Mesenchymal stem cell (in vitro differentiated cells and primary cell): ENCODE measurements around the gene RNLS.

Experiments
- DNase-seq: peaks from one replicate; pipeline ENCODE4 v3.0.0-alpha.2; 2013
- H2AFZ ChIP-seq: one replicate; pipeline ENCODE4 v1.6.1; 2013; ENCODE audit warnings: low read depth, mild to moderate bottlenecking, control low read depth, inconsistent platforms, low read length, moderate library complexity
- H2AK5ac ChIP-seq: 2 replicates; pipeline ENCODE4 v1.6.1; 2013; ENCODE audit warnings: low read length, moderate library complexity, mild to moderate bottlenecking, inconsistent platforms; ENCODE audit not compliant: severe bottlenecking
- H2BK120ac ChIP-seq: one replicate; pipeline ENCODE4 v1.6.1; 2013; ENCODE audit warnings: low read depth, mild to moderate bottlenecking, inconsistent platforms, low read length, moderate library complexity
- H2BK12ac ChIP-seq, 2 experiments: one replicate each; pipeline ENCODE4 v1.6.1; 2013; ENCODE audit warnings: inconsistent platforms in 2 of 2, low read length in 2 of 2, mild to moderate bottlenecking in 2 of 2, moderate library complexity in 2 of 2, control low read depth in 1 of 2
- H2BK15ac ChIP-seq: one replicate; pipeline ENCODE4 v1.6.1; 2013; ENCODE audit warnings: mild to moderate bottlenecking, low read depth, inconsistent platforms; ENCODE audit not compliant: poor library complexity, severe bottlenecking
- H2BK5ac ChIP-seq: 2 replicates; pipeline ENCODE4 v1.6.1; 2013; ENCODE audit warnings: low read depth, mild to moderate bottlenecking, low read length, control low read depth, inconsistent platforms; ENCODE audit not compliant: poor library complexity, severe bottlenecking
- H3K14ac ChIP-seq, 2 experiments: one replicate each; pipeline ENCODE4 v1.6.1; 2013; ENCODE audit warnings: inconsistent platforms in 2 of 2, low read length in 2 of 2, control low read depth in 1 of 2, mild to moderate bottlenecking in 1 of 2, moderate library complexity in 1 of 2
- H3K18ac ChIP-seq, 2 experiments: one replicate each; pipeline ENCODE4 v1.6.1; 2013; ENCODE audit warnings: inconsistent platforms in 2 of 2, low read length in 2 of 2, control low read depth in 1 of 2, low read depth in 1 of 2, mild to moderate bottlenecking in 1 of 2
- H3K23ac ChIP-seq, 2 experiments: one replicate each; pipeline ENCODE4 v1.6.1; 2013; ENCODE audit warnings: inconsistent platforms in 2 of 2, low read length in 2 of 2, mild to moderate bottlenecking in 2 of 2, moderate library complexity in 2 of 2, control low read depth in 1 of 2
- H3K27ac ChIP-seq: 2 replicates; pipeline ENCODE4 v1.5.1; 2013; ENCODE audit warnings: mild to moderate bottlenecking, moderate library complexity, low read length, control low read depth, inconsistent platforms; ENCODE audit not compliant: poor library complexity, severe bottlenecking
- H3K27me3 ChIP-seq, 2 experiments: 2 replicates each; pipeline versions ENCODE4 v1.6.1 to v1.7.0; 2013; ENCODE audit warnings: low read length in 2 of 2, mild to moderate bottlenecking in 2 of 2, moderate library complexity in 2 of 2, control low read depth in 1 of 2, inconsistent platforms in 1 of 2; ENCODE audit not compliant: control insufficient read depth in 1 of 2, insufficient read depth in 1 of 2
- H3K36me3 ChIP-seq, 2 experiments: 2 replicates each; pipeline versions ENCODE4 v1.6.1 to v1.7.0; 2013; ENCODE audit warnings: low read length in 2 of 2, control low read depth in 1 of 2, inconsistent platforms in 1 of 2, low read depth in 1 of 2, mild to moderate bottlenecking in 1 of 2; ENCODE audit not compliant: insufficient read depth in 2 of 2, control insufficient read depth in 1 of 2
- H3K4ac ChIP-seq, 2 experiments: one replicate each; pipeline ENCODE4 v1.6.1; 2013; ENCODE audit warnings: inconsistent platforms in 2 of 2, low read length in 2 of 2, mild to moderate bottlenecking in 2 of 2, moderate library complexity in 2 of 2, control low read depth in 1 of 2, low read depth in 1 of 2
- H3K4me1 ChIP-seq: 2 replicates; pipeline ENCODE4 v1.6.1; 2013; ENCODE audit warnings: low read depth, low read length, control low read depth; ENCODE audit not compliant: control insufficient read depth, insufficient read depth
- H3K4me2 ChIP-seq: 2 replicates; pipeline ENCODE4 v1.6.1; 2013; ENCODE audit warnings: low read length, mild to moderate bottlenecking, inconsistent platforms; ENCODE audit not compliant: poor library complexity, severe bottlenecking
- H3K4me3 ChIP-seq, 2 experiments: 2 replicates each; pipeline versions ENCODE4 v1.5.1 to v1.7.0; 2013; ENCODE audit warnings: low read length in 2 of 2, mild to moderate bottlenecking in 2 of 2, control low read depth in 1 of 2, low read depth in 1 of 2; ENCODE audit not compliant: insufficient read depth in 1 of 2
- H3K79me1 ChIP-seq: replicated peaks from 2 replicates; pipeline ENCODE4 v1.6.1; 2013; ENCODE audit warnings: mild to moderate bottlenecking, control low read depth, low read length, inconsistent platforms; ENCODE audit not compliant: poor library complexity, severe bottlenecking
- H3K9ac ChIP-seq: 2 replicates; pipeline ENCODE4 v1.7.0; 2013; ENCODE audit warnings: mild to moderate bottlenecking, low read length, moderate library complexity
- H3K9me3 ChIP-seq: 2 replicates; pipeline ENCODE4 v1.7.0; 2013; ENCODE audit warnings: mild to moderate bottlenecking, low read length; ENCODE audit not compliant: control insufficient read depth
- H4K8ac ChIP-seq: one replicate; pipeline ENCODE4 v1.6.1; 2013; ENCODE audit warnings: inconsistent platforms, mild to moderate bottlenecking, low read length, moderate library complexity
- H4K91ac ChIP-seq: one replicate; pipeline ENCODE4 v1.6.1; 2013; ENCODE audit warnings: mild to moderate bottlenecking, low read length, inconsistent platforms
- WGBS: methylation state at CpG from one replicate; pipeline ENCODE4 v1.1.7; 2013; ENCODE audit warnings: mixed read lengths; 5-methylcytosine and 5-hydroxymethylcytosine counted together

Gene RNLS

DNA sequence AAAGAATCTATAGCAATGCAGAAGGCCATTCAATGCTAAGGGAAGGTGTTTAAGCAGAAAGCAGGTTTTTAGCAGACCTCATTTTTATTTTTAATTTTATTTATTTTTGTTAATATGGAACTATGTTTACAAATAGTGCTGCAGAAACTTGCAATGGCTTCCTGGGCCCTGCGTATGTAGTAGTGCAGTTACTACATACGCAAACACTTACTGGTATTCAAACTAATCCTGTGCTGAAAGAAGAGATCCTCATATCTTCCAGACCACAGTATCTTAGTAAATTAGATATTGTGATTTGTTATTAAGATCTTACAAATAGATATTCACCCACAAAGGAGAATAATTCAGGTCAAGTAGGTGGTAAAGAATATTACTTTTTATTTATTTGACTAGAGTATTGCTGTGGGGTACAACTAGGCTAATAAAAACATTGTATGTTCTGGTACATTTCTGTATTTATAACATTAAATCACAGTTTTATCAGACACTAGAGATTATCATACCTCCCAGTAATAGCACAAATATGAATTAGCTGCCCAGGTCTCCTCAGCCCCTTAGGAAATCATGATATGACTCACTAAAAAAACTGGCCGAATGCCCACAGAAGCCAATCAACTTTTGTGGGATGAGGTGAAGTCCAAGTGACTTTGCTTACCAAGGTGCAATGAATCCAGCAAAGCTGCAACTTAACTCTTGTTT lies 57.6 kb downstream of the RNLS start:
- Histone ChIP-seq H3K9me3 (no peaks in the 10 kb centered on the region), H3K36me3 (no peaks in the 10 kb centered on the region), H2BK12ac (no peak overlapping the region), H2AFZ (no peak overlapping the region), H2BK120ac (no peak overlapping the region), H3K27ac (no peak overlapping the region), H2AK5ac (no peak overlapping the region), H3K4me2 (no peak overlapping the region), H3K4me1 (peaks cover 1% of the 10 kb centered on the region), H4K91ac (no peak overlapping the region), H3K9ac (no peak overlapping the region), H2BK15ac (no peak overlapping the region), H2BK5ac (no peak overlapping the region), H3K4me3 (no peak overlapping the region), H3K23ac (no peak overlapping the region), H3K18ac (no peak overlapping the region), H3K27me3 (no peaks in the 10 kb centered on the region), H3K14ac (no peak overlapping the region), H3K79me1 (no peaks in the 10 kb centered on the region), H4K8ac (no peak overlapping the region), H3K4ac (no peak overlapping the region)
- peak; percentile 65 for DNase-seq
- WGBS, result 56% methylated on average over 3 of the region's 3 CpGs

DNA sequence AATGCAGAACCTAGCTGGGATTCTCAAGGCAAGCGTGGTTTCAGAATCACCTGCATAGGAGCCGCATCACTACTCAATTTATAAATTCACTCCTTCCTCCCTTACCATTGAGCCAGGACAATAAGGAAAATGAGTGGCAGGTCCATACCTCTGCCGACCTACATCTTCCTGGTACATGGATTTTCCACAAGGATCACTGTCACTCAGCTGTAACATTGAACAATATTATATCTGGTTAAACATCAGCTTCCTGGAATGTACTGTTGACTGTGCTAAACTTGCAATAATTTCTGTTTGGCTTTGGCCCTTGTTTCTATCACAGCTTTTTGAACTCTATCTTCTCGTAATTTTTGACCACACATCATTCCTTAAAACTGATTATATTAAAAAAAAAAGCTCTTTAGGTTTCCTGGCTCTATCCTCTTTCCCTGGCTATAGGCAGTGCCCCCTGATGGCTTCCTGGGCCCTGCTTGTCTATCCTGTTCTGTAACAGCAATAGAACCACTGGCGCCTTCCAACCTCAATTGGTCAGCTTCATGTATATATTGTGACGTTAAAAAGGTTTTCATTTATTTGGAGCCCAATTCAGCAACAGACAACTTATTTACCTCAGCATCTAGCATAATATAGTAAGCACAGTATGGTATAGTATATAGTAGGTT lies 59.2 kb downstream of the RNLS start:
- Histone ChIP-seq H3K9me3 (no peaks in the 10 kb centered on the region), H3K27me3 (no peaks in the 10 kb centered on the region), H3K36me3 (no peaks in the 10 kb centered on the region), H4K91ac (no peak overlapping the region), H2AFZ (no peak overlapping the region), H3K18ac (no peak overlapping the region), H2BK120ac (no peak overlapping the region), H2BK5ac (no peak overlapping the region), H3K4me1 (peaks cover 1% of the 10 kb centered on the region), H3K14ac (no peak overlapping the region), H3K23ac (no peak overlapping the region), H3K4me3 (no peak overlapping the region), H3K27ac (peak overlapping the region; percentile 53), H4K8ac (no peak overlapping the region), H2BK15ac (no peak overlapping the region), H3K9ac (no peak overlapping the region), H2BK12ac (no peak overlapping the region), H3K4ac (no peak overlapping the region), H3K4me2 (no peak overlapping the region), H3K79me1 (no peaks in the 10 kb centered on the region), H2AK5ac (no peak overlapping the region)
- DNase-seq, result no peak
- 94% methylated on average over 4 of the region's 6 CpGs for WGBS

DNA sequence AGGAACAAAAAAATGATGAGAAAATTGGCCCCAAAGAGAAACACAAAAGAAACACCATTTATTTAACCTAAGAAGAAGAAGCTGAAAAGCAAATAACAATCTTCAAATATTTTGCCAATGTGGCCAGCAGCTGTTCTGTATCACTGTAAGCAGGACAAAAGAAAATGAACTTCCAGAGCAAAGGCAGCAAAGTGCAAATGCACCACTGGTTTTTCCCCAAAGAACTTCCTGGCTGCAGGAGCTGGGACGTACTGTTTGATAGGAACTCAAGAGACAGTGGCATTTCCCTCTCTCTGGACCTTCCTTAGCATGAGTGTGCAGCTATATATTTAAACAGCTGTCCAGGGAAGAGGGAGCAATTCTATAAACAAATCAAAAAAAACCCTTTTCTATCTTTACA lies 60.4 kb downstream of the RNLS start:
- Histone ChIP-seq H4K91ac (no peak overlapping the region), H3K4me3 (no peak overlapping the region), H3K79me1 (no peaks in the 10 kb centered on the region), H3K9ac (no peak overlapping the region), H3K14ac (no peak overlapping the region), H2BK120ac (no peak overlapping the region), H3K4me2 (no peak overlapping the region), H2AK5ac (no peak overlapping the region), H3K23ac (no peak overlapping the region), H2BK5ac (no peak overlapping the region), H2BK12ac (no peak overlapping the region), H3K9me3 (no peaks in the 10 kb centered on the region), H3K4ac (no peak overlapping the region), H4K8ac (no peak overlapping the region), H3K4me1 (peaks cover 1% of the 10 kb centered on the region), H3K27me3 (no peaks in the 10 kb centered on the region), H3K18ac (no peak overlapping the region), H2BK15ac (no peak overlapping the region), H2AFZ (no peak overlapping the region), H3K36me3 (no peaks in the 10 kb centered on the region), H3K27ac (no peak overlapping the region)
- peak; percentile 40 for DNase-seq
- 0% methylated on average over 1 of the region's 1 CpG for WGBS

DNA sequence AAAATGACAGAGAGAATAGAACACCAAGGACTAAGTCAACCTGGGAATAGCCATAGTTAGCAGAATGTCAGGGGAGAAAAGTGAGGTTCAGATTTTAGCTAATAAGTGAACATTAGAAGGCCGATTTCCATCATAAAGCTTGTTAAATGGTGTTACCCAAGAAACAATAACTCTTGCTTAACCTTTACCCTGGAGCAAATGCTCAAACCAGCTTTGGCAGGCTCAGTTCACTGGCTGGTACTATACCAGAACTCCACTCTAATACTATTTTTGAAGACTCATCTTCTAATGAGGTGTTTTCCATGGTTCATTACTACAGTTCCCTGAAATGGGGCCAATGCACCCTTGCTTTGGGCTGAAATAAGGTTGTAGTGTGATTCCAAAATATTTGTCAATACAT lies 61.3 kb downstream of the RNLS start:
- H3K4ac ChIP-seq, result no peak overlapping the region
- no peak overlapping the region for H2AFZ ChIP-seq
- no peak overlapping the region for H4K91ac ChIP-seq
- no peak overlapping the region for H4K8ac ChIP-seq
- H3K4me3 ChIP-seq, result no peak overlapping the region
- H3K4me2 ChIP-seq, result no peak overlapping the region
- no peak overlapping the region for H3K27ac ChIP-seq
- H3K79me1 ChIP-seq, result no peaks in the 10 kb centered on the region
- H3K27me3 ChIP-seq, result no peaks in the 10 kb centered on the region
- H3K9ac ChIP-seq, result no peak overlapping the region
- H3K4me1 ChIP-seq, result peaks cover 1% of the 10 kb centered on the region
- H3K23ac ChIP-seq, result no peak overlapping the region
- no peak overlapping the region for H2AK5ac ChIP-seq
- H2BK12ac ChIP-seq, result no peak overlapping the region
- H3K14ac ChIP-seq, result no peak overlapping the region
- no peak overlapping the region for H2BK15ac ChIP-seq
- H2BK5ac ChIP-seq, result no peak overlapping the region
- no peaks in the 10 kb centered on the region for H3K36me3 ChIP-seq
- H3K9me3 ChIP-seq, result no peaks in the 10 kb centered on the region
- 91% methylated on average over 1 of the region's 1 CpG for WGBS
- DNase-seq, result no peak
- H2BK120ac ChIP-seq, result no peak overlapping the region
- H3K18ac ChIP-seq, result no peak overlapping the region
